AG04450 (cell line): Measurements from ENCODE around the gene CLDN8. TPM values are rescaled to one million over a fixed set of nuclear protein-coding genes. Genes with fewer than 3 reads are reported as not detected.

ENCODE experiments used
- CTCF ChIA-PET: fragments of 300-600, 350-600 bp; formaldehyde crosslinking; extraction: SDS; loops from one replicate; lab custom pipeline; 2022; ENCODE audit warnings: antibody characterized with exemption, inconsistent platforms; lab: Charles Lee
- POLR2A ChIA-PET: fragments of 350-600 bp; formaldehyde crosslinking; extraction: SDS; loops from one replicate; lab custom pipeline; 2021; ENCODE audit warnings: antibody characterized with exemption, inconsistent platforms; lab: Yijun Ruan, JAX
- DNase-seq: peaks from one replicate; pipeline ENCODE4 v3.0.0-alpha.2; 2011; ENCODE audit warnings: low read depth, low spot score
- H3K27ac ChIP-seq: one replicate; pipeline ENCODE4 v1.5.1; 2012; ENCODE audit warnings: low read depth, low read length, control low read depth
- H3K27me3 ChIP-seq: one replicate; pipeline ENCODE4 v1.6.0; 2012; ENCODE audit warnings: low read length; ENCODE audit not compliant: control insufficient read depth, insufficient read depth
- H3K4me3 ChIP-seq: 2 replicates; pipeline ENCODE4 v1.5.1; 2011; ENCODE audit warnings: mild to moderate bottlenecking, low read depth, low read length, control low read depth
- H3K9me3 ChIP-seq: 2 replicates; pipeline ENCODE4 v1.5.1; 2012; ENCODE audit warnings: low read length; ENCODE audit not compliant: control insufficient read depth, insufficient read depth
- CTCF ChIP-seq: IDR thresholded peaks from 2 replicates; pipeline ENCODE4 v1.5.1; 2011; ENCODE audit warnings: low read depth, low read length, control low read depth, inconsistent platforms
- polyA plus RNA-seq: library from polyadenylated mRNA; depleted of rRNA; stranded (reverse); fragments of >200 nt; gene quantifications from 2 replicates; pipeline ENCODE4 v1.2.3, GENCODE V29; 2011

The CLDN8 gene
- polyA plus RNA-seq, 1 experiment = not detected

GRCh38 chr21:30238168-30238567 is 22.3 kb upstream of the CLDN8 start:
- H3K27me3 ChIP-seq = no peaks in the 10 kb centered on the region
- TF ChIP-seq CTCF = no peak
- peaks cover 14% of the 10 kb centered on the region for H3K9me3 ChIP-seq
- CTCF ChIA-PET = no interaction called here
- no peak overlapping the region for H3K4me3 ChIP-seq
- DNase-seq = no peak
- POLR2A ChIA-PET = no interaction called here
- no peak overlapping the region for H3K27ac ChIP-seq

GRCh38 chr21:30234643-30235042 is 18.7 kb upstream of the CLDN8 start:
- Histone ChIP-seq H3K27me3 (no peaks in the 10 kb centered on the region), H3K9me3 (peaks cover 8% of the 10 kb centered on the region; the same call in 1 of the 2 replicates), H3K27ac (no peak overlapping the region), H3K4me3 (no peak overlapping the region)
- TF ChIP-seq CTCF = no peak
- CTCF ChIA-PET = interaction anchor here (0.5 kb wide), 1 partner anchor 60 kb away, joined by 3 read pairs; no protein-coding TSS in a partner anchor
- DNase-seq = no peak
- POLR2A ChIA-PET = no interaction called here

GRCh38 chr21:30234050-30234449 is 18.2 kb upstream of the CLDN8 start:
- DNase-seq = no peak
- no peak overlapping the region for H3K4me3 ChIP-seq
- H3K27me3 ChIP-seq = no peaks in the 10 kb centered on the region
- ChIA-PET CTCF (no interaction called here), POLR2A (no interaction called here)
- no peak for TF ChIP-seq CTCF
- H3K27ac ChIP-seq = no peak overlapping the region
- H3K9me3 ChIP-seq = peaks cover 8% of the 10 kb centered on the region; the same call in 1 of the 2 replicates

- Histone ChIP-seq H3K27me3 (no peaks in the 10 kb centered on the region), H3K27ac (no peak overlapping the region), H3K4me3 (no peak overlapping the region), H3K9me3 (peaks cover 10% of the 10 kb centered on the region; the same call in 1 of the 2 replicates)
- ChIA-PET CTCF (no interaction called here), POLR2A (no interaction called here)
- TF ChIP-seq CTCF = no peak
- no peak for DNase-seq
Observed at GRCh38 chr21:30233228-30234020, 17.5 kb upstream of the CLDN8 start.

GRCh38 chr21:30232011-30232410 is 16.1 kb upstream of the CLDN8 start:
- no peak for DNase-seq
- CTCF ChIA-PET = no interaction called here

More at GRCh38 chr21:30232011-30232410, 16.1 kb upstream of the CLDN8 start:
- Histone ChIP-seq H3K27ac (no peak overlapping the region), H3K9me3 (peaks cover 11% of the 10 kb centered on the region; the same call in 1 of the 2 replicates), H3K27me3 (no peaks in the 10 kb centered on the region), H3K4me3 (no peak overlapping the region)
- POLR2A ChIA-PET = no interaction called here
- TF ChIP-seq CTCF = no peak
